HEK293 (cell line): ENCODE data around the gene THPO.
A peak's percentile ranks its signal among the peaks of the same experiment; 100 is the strongest.

Source experiments
- KLF1 ChIP-seq: fragments of 450-650 bp; formaldehyde crosslinking; IDR thresholded peaks from 2 replicates; pipeline ENCODE4 v1.5.1; 2016; ENCODE audit warnings: missing biosample characterization, missing genetic modification characterization
- KLF10 ChIP-seq: fragments of 450-650 bp; IDR thresholded peaks from 2 replicates; pipeline ENCODE4 v1.5.1; 2018; ENCODE audit warnings: missing biosample characterization, mild to moderate bottlenecking, missing genetic modification characterization
- OSR2 ChIP-seq: fragments of 450-650 bp; formaldehyde crosslinking; IDR thresholded peaks from 2 replicates; pipeline ENCODE4 v1.5.1; 2016; ENCODE audit warnings: missing biosample characterization, missing genetic modification characterization
- SCRT1 ChIP-seq: fragments of 450-650 bp; formaldehyde crosslinking; IDR thresholded peaks from 2 replicates; pipeline ENCODE4 v1.5.1; 2016; ENCODE audit warnings: missing biosample characterization, missing genetic modification characterization, borderline replicate concordance
- SP3 ChIP-seq: fragments of 450-650 bp; formaldehyde crosslinking; IDR thresholded peaks from 2 replicates; pipeline ENCODE4 v1.5.1; 2016; ENCODE audit warnings: missing biosample characterization, missing genetic modification characterization
- SP7 ChIP-seq: fragments of 450-650 bp; formaldehyde crosslinking; IDR thresholded peaks from 2 replicates; pipeline ENCODE4 v1.5.1; 2016; ENCODE audit warnings: missing biosample characterization, missing genetic modification characterization
- ZBTB20 ChIP-seq: fragments of 450-650 bp; formaldehyde crosslinking; IDR thresholded peaks from 2 replicates; pipeline ENCODE4 v1.5.1; 2016; ENCODE audit warnings: missing biosample characterization, missing genetic modification characterization
- ZBTB8A ChIP-seq: fragments of 450-650 bp; formaldehyde crosslinking; IDR thresholded peaks from 2 replicates; pipeline ENCODE4 v1.5.1; 2016; ENCODE audit warnings: missing biosample characterization, missing genetic modification characterization
- ZNF114 ChIP-seq: fragments of 450-650 bp; formaldehyde crosslinking; IDR thresholded peaks from 2 replicates; pipeline ENCODE4 v1.5.0; 2017; ENCODE audit warnings: missing biosample characterization, missing genetic modification characterization
- ZNF133 ChIP-seq: fragments of 450-650 bp; formaldehyde crosslinking; IDR thresholded peaks from 2 replicates; pipeline ENCODE4 v1.5.1; 2016; ENCODE audit warnings: missing biosample characterization, missing genetic modification characterization
- ZNF138 ChIP-seq: fragments of 450-650 bp; formaldehyde crosslinking; IDR thresholded peaks from 2 replicates; pipeline ENCODE4 v1.5.1; 2016; ENCODE audit warnings: missing biosample characterization, missing genetic modification characterization, borderline replicate concordance
- ZNF16 ChIP-seq: fragments of 450-650 bp; formaldehyde crosslinking; IDR thresholded peaks from 2 replicates; pipeline ENCODE4 v1.5.1; 2016; ENCODE audit warnings: low read depth, missing biosample characterization, missing genetic modification characterization
- ZNF174 ChIP-seq: fragments of 450-650 bp; formaldehyde crosslinking; IDR thresholded peaks from 2 replicates; pipeline ENCODE4 v1.5.0; 2017; ENCODE audit warnings: missing biosample characterization, mild to moderate bottlenecking, missing genetic modification characterization
- ZNF175 ChIP-seq: fragments of 450-650 bp; formaldehyde crosslinking; IDR thresholded peaks from 2 replicates; pipeline ENCODE4 v1.5.1; 2016; ENCODE audit warnings: missing biosample characterization, missing genetic modification characterization
- ZNF2 ChIP-seq: fragments of 450-650 bp; formaldehyde crosslinking; IDR thresholded peaks from 2 replicates; pipeline ENCODE4 v1.5.1; 2016; ENCODE audit warnings: missing biosample characterization, missing genetic modification characterization
- ZNF24 ChIP-seq: fragments of 450-650 bp; formaldehyde crosslinking; IDR thresholded peaks from 2 replicates; pipeline ENCODE4 v1.5.1; 2016; ENCODE audit warnings: missing biosample characterization, missing genetic modification characterization
- ZNF354C ChIP-seq: fragments of 450-650 bp; formaldehyde crosslinking; IDR thresholded peaks from 2 replicates; pipeline ENCODE4 v1.5.1; 2016; ENCODE audit warnings: missing biosample characterization, missing genetic modification characterization, low read depth, borderline replicate concordance
- ZNF391 ChIP-seq: fragments of 450-650 bp; formaldehyde crosslinking; IDR thresholded peaks from 2 replicates; pipeline ENCODE4 v1.5.1; 2016; ENCODE audit warnings: low read depth, missing biosample characterization, missing genetic modification characterization, borderline replicate concordance
- ZNF514 ChIP-seq: fragments of 450-650 bp; formaldehyde crosslinking; IDR thresholded peaks from 2 replicates; pipeline ENCODE4 v1.5.1; 2016; ENCODE audit warnings: missing biosample characterization, missing genetic modification characterization
- ZNF555 ChIP-seq: fragments of 450-650 bp; formaldehyde crosslinking; conservative IDR thresholded peaks from 2 replicates; pipeline ENCODE4 v1.5.1; 2017; ENCODE audit warnings: missing biosample characterization, mild to moderate bottlenecking, missing genetic modification characterization, inconsistent platforms
- ZNF624 ChIP-seq: fragments of 450-650 bp; formaldehyde crosslinking; IDR thresholded peaks from 2 replicates; pipeline ENCODE4 v1.5.1; 2017; ENCODE audit warnings: missing biosample characterization, missing genetic modification characterization
- ZNF768 ChIP-seq: fragments of 450-650 bp; formaldehyde crosslinking; IDR thresholded peaks from 2 replicates; pipeline ENCODE4 v1.5.1; 2018; ENCODE audit warnings: missing biosample characterization, mild to moderate bottlenecking, missing genetic modification characterization
- ZNF777 ChIP-seq: fragments of 450-650 bp; formaldehyde crosslinking; IDR thresholded peaks from 2 replicates; pipeline ENCODE4 v1.5.1; 2017; ENCODE audit warnings: missing biosample characterization, missing genetic modification characterization, borderline replicate concordance
- ZNF830 ChIP-seq: fragments of 450-650 bp; IDR thresholded peaks from 2 replicates; pipeline ENCODE4 v1.5.0; 2018; ENCODE audit warnings: missing biosample characterization, missing genetic modification characterization, low read depth, mild to moderate bottlenecking, moderate library complexity
- ZNF837 ChIP-seq: fragments of 450-650 bp; formaldehyde crosslinking; IDR thresholded peaks from 2 replicates; pipeline ENCODE4 v1.5.1; 2016; ENCODE audit warnings: missing biosample characterization, missing genetic modification characterization
- ZNF843 ChIP-seq: fragments of 450-650 bp; formaldehyde crosslinking; IDR thresholded peaks from 2 replicates; pipeline ENCODE4 v1.5.1; 2016; ENCODE audit warnings: missing biosample characterization, missing genetic modification characterization
- TF ChIP-seq, protein P1 (sequence below): fragments of 450-650 bp; formaldehyde crosslinking; IDR thresholded peaks from 2 replicates; pipeline ENCODE4 v1.5.1; 2016; ENCODE audit warnings: missing biosample characterization, missing genetic modification characterization, low read depth
- TF ChIP-seq, protein P2 (sequence below): sonication (generic); formaldehyde crosslinking; IDR thresholded peaks from 2 replicates; pipeline ENCODE4 v1.8.1; 2022; ENCODE audit warnings: mild to moderate bottlenecking, moderate library complexity, missing genetic modification reagents
- TF ChIP-seq, protein P3 (sequence below): fragments of 450-650 bp; formaldehyde crosslinking; IDR thresholded peaks from 2 replicates; pipeline ENCODE4 v1.5.1; 2016; ENCODE audit warnings: missing biosample characterization, missing genetic modification characterization
- TF ChIP-seq, protein P4 (sequence below): fragments of 450-650 bp; formaldehyde crosslinking; IDR thresholded peaks from 2 replicates; pipeline ENCODE4 v1.5.1; 2017; ENCODE audit warnings: missing biosample characterization, missing genetic modification characterization
- TF ChIP-seq, protein P5 (sequence below): fragments of 450-650 bp; formaldehyde crosslinking; IDR thresholded peaks from 2 replicates; pipeline ENCODE4 v1.5.1; 2016; ENCODE audit warnings: missing biosample characterization, missing genetic modification characterization
- TF ChIP-seq, protein P6 (sequence below): fragments of 450-650 bp; formaldehyde crosslinking; optimal IDR thresholded peaks from 2 replicates; pipeline ENCODE3; 2016; ENCODE audit warnings: missing biosample characterization, mild to moderate bottlenecking, missing genetic modification characterization

The THPO gene

DNA sequence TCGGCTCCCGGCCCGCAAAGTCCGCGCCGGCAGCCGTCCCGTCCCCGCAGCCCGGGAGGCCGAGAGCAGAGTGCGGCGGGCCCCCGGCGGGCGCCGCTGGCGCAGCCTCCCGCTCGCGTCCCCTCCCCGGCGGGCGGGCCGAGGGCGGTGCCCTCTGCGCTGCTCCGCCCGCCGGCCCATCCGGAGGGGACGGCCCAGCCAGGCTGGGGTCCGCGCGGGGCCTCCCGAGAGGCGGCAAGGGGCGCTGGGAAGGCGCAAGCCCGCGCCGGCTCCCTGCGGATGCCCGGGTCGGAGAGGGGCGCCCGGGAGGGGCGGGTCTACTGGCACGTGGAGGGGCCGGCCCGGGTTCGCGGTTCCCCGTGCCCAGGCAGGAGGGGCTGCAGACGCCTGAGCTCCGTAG is 16.5 kb downstream of the THPO start, which contains the start of the genes CLCN2 and POLR2H (continued):
- TF ChIP-seq, protein P1, sequence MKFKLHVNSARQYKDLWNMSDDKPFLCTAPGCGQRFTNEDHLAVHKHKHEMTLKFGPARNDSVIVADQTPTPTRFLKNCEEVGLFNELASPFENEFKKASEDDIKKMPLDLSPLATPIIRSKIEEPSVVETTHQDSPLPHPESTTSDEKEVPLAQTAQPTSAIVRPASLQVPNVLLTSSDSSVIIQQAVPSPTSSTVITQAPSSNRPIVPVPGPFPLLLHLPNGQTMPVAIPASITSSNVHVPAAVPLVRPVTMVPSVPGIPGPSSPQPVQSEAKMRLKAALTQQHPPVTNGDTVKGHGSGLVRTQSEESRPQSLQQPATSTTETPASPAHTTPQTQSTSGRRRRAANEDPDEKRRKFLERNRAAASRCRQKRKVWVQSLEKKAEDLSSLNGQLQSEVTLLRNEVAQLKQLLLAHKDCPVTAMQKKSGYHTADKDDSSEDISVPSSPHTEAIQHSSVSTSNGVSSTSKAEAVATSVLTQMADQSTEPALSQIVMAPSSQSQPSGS (tag by site-specific recombination): no peak
- TF ChIP-seq ZNF514 (tag by site-specific recombination) (no peak), ZNF830 (tag by site-specific recombination) (no peak), ZNF837 (tag by site-specific recombination) (no peak), ZNF777 (tag by site-specific recombination) (no peak), SP3 (tag by site-specific recombination) (no peak), ZNF768 (tag by site-specific recombination) (no peak), ZNF843 (tag by site-specific recombination) (no peak), OSR2 (tag by site-specific recombination) (no peak), ZNF174 (tag by site-specific recombination) (no peak), ZNF354C (no peak), SP7 (no peak), SCRT1 (no peak), ZNF391 (tag by site-specific recombination) (no peak), ZNF133 (tag by site-specific recombination) (no peak), ZNF138 (tag by site-specific recombination) (no peak), KLF1 (tag by site-specific recombination) (no peak), ZNF555 (tag by site-specific recombination) (no peak), ZNF114 (tag by site-specific recombination) (no peak), KLF10 (tag by site-specific recombination) (peak; percentile 69; the same call in 1 of the 2 replicates), ZNF24 (no peak), ZNF175 (no peak), ZBTB20 (tag by site-specific recombination) (peak; percentile 26; the same call in 1 of the 2 replicates), ZNF624 (tag by site-specific recombination) (no peak), ZNF2 (no peak), ZBTB8A (tag by site-specific recombination) (peak; percentile 92), ZNF16 (tag by site-specific recombination) (no peak)
- TF ChIP-seq, protein P2, sequence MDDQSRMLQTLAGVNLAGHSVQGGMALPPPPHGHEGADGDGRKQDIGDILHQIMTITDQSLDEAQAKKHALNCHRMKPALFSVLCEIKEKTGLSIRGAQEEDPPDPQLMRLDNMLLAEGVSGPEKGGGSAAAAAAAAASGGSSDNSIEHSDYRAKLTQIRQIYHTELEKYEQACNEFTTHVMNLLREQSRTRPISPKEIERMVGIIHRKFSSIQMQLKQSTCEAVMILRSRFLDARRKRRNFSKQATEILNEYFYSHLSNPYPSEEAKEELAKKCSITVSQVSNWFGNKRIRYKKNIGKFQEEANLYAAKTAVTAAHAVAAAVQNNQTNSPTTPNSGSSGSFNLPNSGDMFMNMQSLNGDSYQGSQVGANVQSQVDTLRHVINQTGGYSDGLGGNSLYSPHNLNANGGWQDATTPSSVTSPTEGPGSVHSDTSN (CRISPR knock-in tag): 0 out of 2 replicates have a peak, but pooled peaks have one; percentile 32
- TF ChIP-seq, protein P3, sequence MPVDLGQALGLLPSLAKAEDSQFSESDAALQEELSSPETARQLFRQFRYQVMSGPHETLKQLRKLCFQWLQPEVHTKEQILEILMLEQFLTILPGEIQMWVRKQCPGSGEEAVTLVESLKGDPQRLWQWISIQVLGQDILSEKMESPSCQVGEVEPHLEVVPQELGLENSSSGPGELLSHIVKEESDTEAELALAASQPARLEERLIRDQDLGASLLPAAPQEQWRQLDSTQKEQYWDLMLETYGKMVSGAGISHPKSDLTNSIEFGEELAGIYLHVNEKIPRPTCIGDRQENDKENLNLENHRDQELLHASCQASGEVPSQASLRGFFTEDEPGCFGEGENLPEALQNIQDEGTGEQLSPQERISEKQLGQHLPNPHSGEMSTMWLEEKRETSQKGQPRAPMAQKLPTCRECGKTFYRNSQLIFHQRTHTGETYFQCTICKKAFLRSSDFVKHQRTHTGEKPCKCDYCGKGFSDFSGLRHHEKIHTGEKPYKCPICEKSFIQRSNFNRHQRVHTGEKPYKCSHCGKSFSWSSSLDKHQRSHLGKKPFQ (tag by site-specific recombination): no peak
- TF ChIP-seq, protein P4, sequence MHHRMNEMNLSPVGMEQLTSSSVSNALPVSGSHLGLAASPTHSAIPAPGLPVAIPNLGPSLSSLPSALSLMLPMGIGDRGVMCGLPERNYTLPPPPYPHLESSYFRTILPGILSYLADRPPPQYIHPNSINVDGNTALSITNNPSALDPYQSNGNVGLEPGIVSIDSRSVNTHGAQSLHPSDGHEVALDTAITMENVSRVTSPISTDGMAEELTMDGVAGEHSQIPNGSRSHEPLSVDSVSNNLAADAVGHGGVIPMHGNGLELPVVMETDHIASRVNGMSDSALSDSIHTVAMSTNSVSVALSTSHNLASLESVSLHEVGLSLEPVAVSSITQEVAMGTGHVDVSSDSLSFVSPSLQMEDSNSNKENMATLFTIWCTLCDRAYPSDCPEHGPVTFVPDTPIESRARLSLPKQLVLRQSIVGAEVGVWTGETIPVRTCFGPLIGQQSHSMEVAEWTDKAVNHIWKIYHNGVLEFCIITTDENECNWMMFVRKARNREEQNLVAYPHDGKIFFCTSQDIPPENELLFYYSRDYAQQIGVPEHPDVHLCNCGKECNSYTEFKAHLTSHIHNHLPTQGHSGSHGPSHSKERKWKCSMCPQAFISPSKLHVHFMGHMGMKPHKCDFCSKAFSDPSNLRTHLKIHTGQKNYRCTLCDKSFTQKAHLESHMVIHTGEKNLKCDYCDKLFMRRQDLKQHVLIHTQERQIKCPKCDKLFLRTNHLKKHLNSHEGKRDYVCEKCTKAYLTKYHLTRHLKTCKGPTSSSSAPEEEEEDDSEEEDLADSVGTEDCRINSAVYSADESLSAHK (tag by site-specific recombination): no peak
- TF ChIP-seq, protein P5, sequence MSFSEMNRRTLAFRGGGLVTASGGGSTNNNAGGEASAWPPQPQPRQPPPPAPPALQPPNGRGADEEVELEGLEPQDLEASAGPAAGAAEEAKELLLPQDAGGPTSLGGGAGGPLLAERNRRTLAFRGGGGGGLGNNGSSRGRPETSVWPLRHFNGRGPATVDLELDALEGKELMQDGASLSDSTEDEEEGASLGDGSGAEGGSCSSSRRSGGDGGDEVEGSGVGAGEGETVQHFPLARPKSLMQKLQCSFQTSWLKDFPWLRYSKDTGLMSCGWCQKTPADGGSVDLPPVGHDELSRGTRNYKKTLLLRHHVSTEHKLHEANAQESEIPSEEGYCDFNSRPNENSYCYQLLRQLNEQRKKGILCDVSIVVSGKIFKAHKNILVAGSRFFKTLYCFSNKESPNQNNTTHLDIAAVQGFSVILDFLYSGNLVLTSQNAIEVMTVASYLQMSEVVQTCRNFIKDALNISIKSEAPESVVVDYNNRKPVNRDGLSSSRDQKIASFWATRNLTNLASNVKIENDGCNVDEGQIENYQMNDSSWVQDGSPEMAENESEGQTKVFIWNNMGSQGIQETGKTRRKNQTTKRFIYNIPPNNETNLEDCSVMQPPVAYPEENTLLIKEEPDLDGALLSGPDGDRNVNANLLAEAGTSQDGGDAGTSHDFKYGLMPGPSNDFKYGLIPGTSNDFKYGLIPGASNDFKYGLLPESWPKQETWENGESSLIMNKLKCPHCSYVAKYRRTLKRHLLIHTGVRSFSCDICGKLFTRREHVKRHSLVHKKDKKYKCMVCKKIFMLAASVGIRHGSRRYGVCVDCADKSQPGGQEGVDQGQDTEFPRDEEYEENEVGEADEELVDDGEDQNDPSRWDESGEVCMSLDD (tag by site-specific recombination): no peak
- TF ChIP-seq, protein P6, sequence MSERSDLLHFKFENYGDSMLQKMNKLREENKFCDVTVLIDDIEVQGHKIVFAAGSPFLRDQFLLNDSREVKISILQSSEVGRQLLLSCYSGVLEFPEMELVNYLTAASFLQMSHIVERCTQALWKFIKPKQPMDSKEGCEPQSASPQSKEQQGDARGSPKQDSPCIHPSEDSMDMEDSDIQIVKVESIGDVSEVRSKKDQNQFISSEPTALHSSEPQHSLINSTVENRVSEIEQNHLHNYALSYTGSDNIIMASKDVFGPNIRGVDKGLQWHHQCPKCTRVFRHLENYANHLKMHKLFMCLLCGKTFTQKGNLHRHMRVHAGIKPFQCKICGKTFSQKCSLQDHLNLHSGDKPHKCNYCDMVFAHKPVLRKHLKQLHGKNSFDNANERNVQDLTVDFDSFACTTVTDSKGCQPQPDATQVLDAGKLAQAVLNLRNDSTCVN (tag by site-specific recombination): peak; percentile 71
